ENCODE measurements around the gene RASA3. TPM values are rescaled to one million over a fixed set of nuclear protein-coding genes. Genes with fewer than 3 reads are reported as not detected.

The RASA3 gene
- total RNA-seq, 4 donors from 2014 or later = 4.4 to 15.6 (median 8.5) TPM

DNA sequence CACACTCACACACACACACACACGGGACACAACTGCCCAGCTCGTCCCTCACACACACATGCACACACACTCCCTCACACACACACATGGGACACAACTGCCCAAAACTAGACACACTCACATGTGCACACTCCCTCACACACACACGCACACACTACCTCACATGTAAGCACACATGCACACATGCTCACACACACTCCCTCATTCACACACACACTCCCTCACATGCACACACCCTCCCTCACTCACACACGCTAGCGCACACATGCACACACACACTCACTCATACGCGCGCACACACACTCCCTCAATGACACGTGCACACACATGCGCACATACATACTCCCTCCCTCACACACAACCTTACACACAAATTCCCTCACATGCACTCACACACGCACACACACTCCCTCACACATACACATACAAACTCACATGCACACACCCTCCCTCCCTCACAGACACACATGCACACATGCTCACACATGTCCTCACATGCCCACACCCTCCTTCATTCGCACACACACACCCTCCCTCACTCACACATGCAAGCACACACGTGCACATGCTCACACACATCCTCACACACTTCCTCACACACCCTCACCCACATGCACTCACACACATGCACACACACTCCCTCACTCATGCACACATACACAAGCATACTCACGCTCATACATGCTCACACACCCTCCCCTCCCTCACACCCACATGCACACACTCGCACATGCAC lies 9.0 kb upstream of the RASA3 start:
- Histone ChIP-seq H3K36me3 (no peaks in the 10 kb centered on the region), H3K4me1 (peaks cover 10 to 27% (median 22%) of the 10 kb centered on the region in 4 donors), H3K27me3 (no peaks in the 10 kb centered on the region), H3K4me3 (no peak overlapping the region), H3K27ac (no peak overlapping the region), H3K9me3 (no peaks in the 10 kb centered on the region)
- in situ Hi-C loops (cut with MboI; ENCODE audit: low pct_ligation_motif_present in 1 of 4, low pct_unique_long_range_greater_than_20kb in 1 of 4, low sequenced_read_pairs in 3 of 4) (no loop called here), intact Hi-C loops (cut with DNase I; ENCODE audit: low total_unique reads) (no loop called here)
- TF ChIP-seq CTCF (IDR thresholded peaks at IDR 0.05) (no peak), POLR2A (IDR thresholded peaks at IDR 0.05) (no peak), EP300 (IDR thresholded peaks at IDR 0.05; ENCODE audit: low read depth) (no peak), POLR2AphosphoS5 (IDR thresholded peaks at IDR 0.05) (no peak)
- no peak for DNase-seq
- WGBS, 2 donors (ENCODE audit: low coverage in 1 of 2) = 84% methylated on average over 9 to 15 of the region's 15 CpGs

- H3K4me3 ChIP-seq = no peak overlapping the region
- DNase-seq = no peak
- H3K27ac ChIP-seq = peak overlapping the region in 2 of 4 donors; percentile 5 to 19
- TF ChIP-seq POLR2A (IDR thresholded peaks at IDR 0.05) = no peak
- no peak for TF ChIP-seq EP300 (IDR thresholded peaks at IDR 0.05; ENCODE audit: low read depth)
- TF ChIP-seq CTCF (IDR thresholded peaks at IDR 0.05) = no peak
- TF ChIP-seq POLR2AphosphoS5 (IDR thresholded peaks at IDR 0.05) = no peak
- intact Hi-C loops (cut with DNase I; ENCODE audit: low total_unique reads) (no loop called here), in situ Hi-C loops (cut with MboI; ENCODE audit: low pct_ligation_motif_present in 1 of 4, low pct_unique_long_range_greater_than_20kb in 1 of 4, low sequenced_read_pairs in 3 of 4) (no loop called here)
- 37 to 39% methylated on average over 3 to 10 of the region's 10 CpGs for WGBS, 2 donors (ENCODE audit: low coverage in 1 of 2)
- no peaks in the 10 kb centered on the region for H3K27me3 ChIP-seq
- H3K36me3 ChIP-seq = no peaks in the 10 kb centered on the region
- no peaks in the 10 kb centered on the region for H3K9me3 ChIP-seq
- peaks cover 10 to 27% (median 22%) of the 10 kb centered on the region in 4 donors for H3K4me1 ChIP-seq
Measured at GRCh38 chr13:114140906-114141250, 8.5 kb upstream of the RASA3 start.

DNA sequence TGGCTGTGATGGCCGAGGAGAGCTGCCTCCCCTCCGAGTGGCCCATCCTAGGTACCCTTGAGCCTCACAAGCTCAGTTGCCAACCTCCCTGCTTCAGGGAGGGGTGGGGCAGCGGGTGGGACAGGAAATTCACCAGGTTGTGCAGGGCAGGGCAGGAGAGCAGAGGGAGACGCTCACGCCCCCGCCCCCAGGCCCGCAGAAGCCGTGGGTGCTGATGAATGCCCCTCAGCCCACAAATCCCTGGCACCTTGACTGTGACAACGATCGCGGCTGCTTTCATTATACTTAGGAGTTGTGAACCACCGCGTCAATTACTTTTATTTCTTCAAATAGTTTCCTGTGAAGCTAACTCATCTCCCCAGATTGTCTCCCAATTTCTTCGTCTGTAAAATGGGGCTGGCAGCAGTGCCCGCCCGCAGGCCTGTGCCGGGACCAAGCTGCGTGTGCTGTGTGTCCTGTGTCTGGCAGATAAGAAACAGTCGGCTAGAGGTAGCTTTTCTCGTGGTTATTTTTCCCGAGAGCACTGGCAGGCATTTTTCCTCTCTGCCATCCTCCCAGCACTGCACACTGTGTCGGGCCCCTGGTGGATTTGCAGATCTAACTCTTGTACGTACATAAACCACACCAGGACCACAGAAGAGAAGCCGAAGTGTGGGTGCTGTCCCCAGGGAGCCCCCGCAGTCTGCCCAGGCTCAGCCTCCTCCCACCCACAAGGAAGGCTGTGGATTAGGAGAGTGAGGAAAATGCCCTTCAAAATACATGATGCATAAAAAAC lies 7.9 kb upstream of the RASA3 start:
- in situ Hi-C loops (cut with MboI; ENCODE audit: low pct_ligation_motif_present in 1 of 4, low pct_unique_long_range_greater_than_20kb in 1 of 4, low sequenced_read_pairs in 3 of 4) (no loop called here), intact Hi-C loops (cut with DNase I; ENCODE audit: low total_unique reads) (no loop called here)
- no peaks in the 10 kb centered on the region for H3K27me3 ChIP-seq
- no peaks in the 10 kb centered on the region for H3K9me3 ChIP-seq
- peak; percentile 50 for DNase-seq
- H3K36me3 ChIP-seq = no peaks in the 10 kb centered on the region
- peak overlapping the region in 2 of 4 donors; percentile 5 to 19 for H3K27ac ChIP-seq
- H3K4me1 ChIP-seq = peaks cover 10 to 27% (median 22%) of the 10 kb centered on the region in 4 donors
- no peak for TF ChIP-seq EP300 (IDR thresholded peaks at IDR 0.05; ENCODE audit: low read depth)
- TF ChIP-seq CTCF (IDR thresholded peaks at IDR 0.05) = no peak
- TF ChIP-seq POLR2A (IDR thresholded peaks at IDR 0.05) = no peak
- TF ChIP-seq POLR2AphosphoS5 (IDR thresholded peaks at IDR 0.05) = no peak
- H3K4me3 ChIP-seq = no peak overlapping the region
- WGBS, 2 donors (ENCODE audit: low coverage in 1 of 2) = 36 to 52% methylated on average over 9 to 25 of the region's 25 CpGs

GRCh38 chr13:114136576-114136975 lies 4.2 kb upstream of the RASA3 start:
- intact Hi-C loops (cut with DNase I; ENCODE audit: low total_unique reads) (no loop called here), in situ Hi-C loops (cut with MboI; ENCODE audit: low pct_ligation_motif_present in 1 of 4, low pct_unique_long_range_greater_than_20kb in 1 of 4, low sequenced_read_pairs in 3 of 4) (no loop called here)
- WGBS, 2 donors (ENCODE audit: low coverage in 1 of 2) = 91 to 100% methylated on average over 2 to 7 of the region's 7 CpGs
- H3K4me1 ChIP-seq = peaks cover 0 to 13% (median 5%) of the 10 kb centered on the region in 4 donors
- no peaks in the 10 kb centered on the region for H3K9me3 ChIP-seq
- no peak for TF ChIP-seq CTCF (IDR thresholded peaks at IDR 0.05)
- TF ChIP-seq POLR2AphosphoS5 (IDR thresholded peaks at IDR 0.05) = no peak
- TF ChIP-seq EP300 (IDR thresholded peaks at IDR 0.05; ENCODE audit: low read depth) = no peak
- no peak for TF ChIP-seq POLR2A (IDR thresholded peaks at IDR 0.05)
- no peaks in the 10 kb centered on the region for H3K27me3 ChIP-seq
- DNase-seq = no peak
- no peaks in the 10 kb centered on the region for H3K36me3 ChIP-seq
- H3K4me3 ChIP-seq = no peak overlapping the region
- no peak overlapping the region for H3K27ac ChIP-seq

Measured in transverse colon (tissue), 4 donors.